HepG2 (cell line): Measurements from ENCODE around the gene AUP1. TPM values are rescaled to one million over a fixed set of nuclear protein-coding genes. Genes with fewer than 3 reads are reported as not detected.

ENCODE experiments used
- AHDC1 ChIP-seq: sonication (generic); formaldehyde crosslinking; IDR thresholded peaks from 2 replicates; pipeline ENCODE4 v1.5.1; 2020; ENCODE audit warnings: mild to moderate bottlenecking, missing genetic modification reagents, borderline replicate concordance
- FOXJ3 ChIP-seq: sonication (generic); formaldehyde crosslinking; IDR thresholded peaks from 2 replicates; pipeline ENCODE4 v1.4.0; 2020; ENCODE audit warnings: missing genetic modification reagents, mild to moderate bottlenecking, borderline replicate concordance
- FOXO4 ChIP-seq: sonication (generic); formaldehyde crosslinking; conservative IDR thresholded peaks from 2 replicates; pipeline ENCODE4 v1.8.1; 2023; ENCODE audit warnings: missing genetic modification reagents
- HNF4G ChIP-seq, 2 experiments: sonication (generic) in 1 of 2; formaldehyde crosslinking in 1 of 2; IDR thresholded peaks; 2 replicates each; pipeline versions ENCODE4 v1.4.0 to v1.6.1; 2011 to 2020; ENCODE audit warnings: borderline replicate concordance in 2 of 2, low read depth in 2 of 2, mild to moderate bottlenecking in 2 of 2, low read length in 1 of 2, missing genetic modification reagents in 1 of 2, moderate library complexity in 1 of 2
- HOXA3 ChIP-seq: sonication (generic); formaldehyde crosslinking; IDR thresholded peaks from 2 replicates; pipeline ENCODE4 v1.5.0; 2020; ENCODE audit warnings: missing genetic modification reagents
- KDM3A ChIP-seq: IDR thresholded peaks from 2 replicates; pipeline ENCODE4 v1.6.1; 2018; ENCODE audit warnings: low read depth, missing compliant biosample characterization
- MEIS2 ChIP-seq: sonication (generic); formaldehyde crosslinking; IDR thresholded peaks from 2 replicates; pipeline ENCODE4 v1.9.0; 2021; ENCODE audit warnings: mild to moderate bottlenecking, missing genetic modification reagents
- NR2F1 ChIP-seq, 2 experiments: fragments of 450-650 bp in 1 of 2; formaldehyde crosslinking in 1 of 2; IDR thresholded peaks; 2 replicates each; pipeline versions ENCODE4 v1.5.0 to v1.6.1; 2016 to 2020; ENCODE audit warnings: mild to moderate bottlenecking in 1 of 2, missing compliant biosample characterization in 1 of 2, missing genetic modification reagents in 1 of 2, moderate library complexity in 1 of 2
- PAWR ChIP-seq: sonication (generic); formaldehyde crosslinking; IDR thresholded peaks from 2 replicates; pipeline ENCODE4 v1.4.0; 2020; ENCODE audit warnings: missing genetic modification reagents, mild to moderate bottlenecking, borderline replicate concordance
- RFX3 ChIP-seq: IDR thresholded peaks from 2 replicates; pipeline ENCODE4 v1.6.1; 2016; ENCODE audit warnings: missing biosample characterization, missing genetic modification reagents
- TCF12 ChIP-seq, 2 experiments: fragments of 450-650 bp in 1 of 2; sonication (generic) in 1 of 2; formaldehyde crosslinking in 1 of 2; IDR thresholded peaks; 2 replicates each; pipeline versions ENCODE4 v1.6.1 to v1.8.0; 2017 to 2022; ENCODE audit warnings: antibody characterized with exemption in 1 of 2, mild to moderate bottlenecking in 1 of 2, missing genetic modification reagents in 1 of 2, moderate library complexity in 1 of 2
- YEATS2 ChIP-seq: sonication (generic); formaldehyde crosslinking; IDR thresholded peaks from 2 replicates; pipeline ENCODE4 v1.4.0; 2020; ENCODE audit warnings: missing genetic modification reagents, borderline replicate concordance
- ZBTB37 ChIP-seq: sonication (generic); formaldehyde crosslinking; IDR thresholded peaks from 2 replicates; pipeline ENCODE4 v1.4.0; 2020; ENCODE audit warnings: mild to moderate bottlenecking, missing genetic modification reagents
- ZIK1 ChIP-seq: sonication (generic); formaldehyde crosslinking; IDR thresholded peaks from 2 replicates; pipeline ENCODE4 v1.5.0; 2020; ENCODE audit warnings: mild to moderate bottlenecking, low read depth, missing genetic modification reagents, borderline replicate concordance
- ZNF274 ChIP-seq: sonication (generic); formaldehyde crosslinking; IDR thresholded peaks from 2 replicates; pipeline ENCODE4 v1.5.1; 2020; ENCODE audit warnings: mild to moderate bottlenecking, missing genetic modification reagents
- ZNF496 ChIP-seq: sonication (generic); formaldehyde crosslinking; IDR thresholded peaks from 2 replicates; pipeline ENCODE4 v1.8.1; 2023; ENCODE audit warnings: mild to moderate bottlenecking, moderate library complexity, missing genetic modification reagents; ENCODE audit not compliant: insufficient replicate concordance
- ZNF605 ChIP-seq: sonication (generic); formaldehyde crosslinking; IDR thresholded peaks from 2 replicates; pipeline ENCODE4 v1.8.0; 2022; ENCODE audit warnings: mild to moderate bottlenecking, missing genetic modification reagents
- ZNF782 ChIP-seq: sonication (generic); formaldehyde crosslinking; IDR thresholded peaks from 2 replicates; pipeline ENCODE4 v1.4.0; 2020; ENCODE audit warnings: missing genetic modification reagents, mild to moderate bottlenecking, borderline replicate concordance
- polyA plus RNA-seq, 8 experiments: library from polyadenylated mRNA; depleted of rRNA in 3 of 8; stranded (reverse) in 7 of 8; unstranded in 1 of 8; fragments of >200 nt; fragmentation: Illumina TruSeq in 4 of 8; extraction: Trizol in 4 of 8; gene quantifications; 2 replicates each; pipeline versions ENCODE4 v1.2.1 to v1.2.3, GENCODE V29; 2011 to 2016; ENCODE audit warnings: low read depth in 4 of 8, missing spikeins in 1 of 8, mixed read lengths in 1 of 8; ENCODE audit not compliant: insufficient read depth in 1 of 8
- total RNA-seq, 5 experiments: library from RNA; depleted of rRNA; stranded (reverse); fragments of >200 nt; fragmentation: Illumina TruSeq; extraction: Trizol; gene quantifications; 2 replicates each; pipeline ENCODE4 v1.2.3, GENCODE V29; 2016; ENCODE audit warnings: low read depth in 1 of 5

The AUP1 gene
- total and polyA plus RNA-seq, 2 of the 13 experiments (the other 11 are each of a cell fraction or from before 2014, with no cell fraction given): 174 to 267 TPM

- TF ChIP-seq ZBTB37 (CRISPR knock-in tag) (no peak; the same call in 1 of the 2 replicates), ZNF496 (CRISPR knock-in tag) (no peak), KDM3A (0 out of 2 replicates have a peak, but pooled peaks have one; percentile 29), RFX3 (CRISPR knock-in tag) (no peak), HNF4G (IDR thresholded peaks at IDR 0.05; ENCODE audit: borderline replicate concordance, low read depth, low read length) (peak; percentile 66; the same call in 1 of the 2 replicates), HNF4G (CRISPR knock-in tag; IDR thresholded peaks at IDR 0.05; ENCODE audit: borderline replicate concordance, low read depth) (0 out of 2 replicates have a peak, but pooled peaks have one; percentile 50), TCF12 (IDR thresholded peaks at IDR 0.05) (no peak), TCF12 (CRISPR knock-in tag; IDR thresholded peaks at IDR 0.05) (peak; percentile 22; the same call in 1 of the 2 replicates), FOXO4 (CRISPR knock-in tag) (0 out of 2 replicates have a peak, but pooled peaks have one; percentile 91), ZNF274 (CRISPR knock-in tag) (no peak), FOXJ3 (CRISPR knock-in tag) (peak; percentile 66; the same call in 1 of the 2 replicates), NR2F1 (CRISPR knock-in tag; IDR thresholded peaks at IDR 0.05) (peak in 1 of 2 experiments; percentile 16; a peak in 1 of 4 replicates), PAWR (CRISPR knock-in tag) (0 out of 2 replicates have a peak, but pooled peaks have one; percentile 64), HOXA3 (CRISPR knock-in tag) (peak; percentile 35; the same call in 1 of the 2 replicates), MEIS2 (CRISPR knock-in tag) (peak; percentile 11; the same call in 1 of the 2 replicates), ZIK1 (CRISPR knock-in tag) (no peak), YEATS2 (CRISPR knock-in tag) (no peak), ZNF605 (CRISPR knock-in tag) (peak; percentile 47; the same call in 1 of the 2 replicates), ZNF782 (CRISPR knock-in tag) (peak; percentile 45; the same call in 1 of the 2 replicates), AHDC1 (CRISPR knock-in tag) (peak; percentile 14; the same call in 1 of the 2 replicates)
These were observed 32.3 kb downstream of the AUP1 start (continued) for GRCh38 chr2:74496997-74497776.
